NB4 (cell line): ENCODE results near the gene NOL9.

Experiments used
- DNase-seq: peaks from one replicate; pipeline ENCODE4 v3.0.0; 2010; ENCODE audit warnings: low read depth
- H3K4me3 ChIP-seq: one replicate; pipeline ENCODE4 v1.5.1; 2011; ENCODE audit warnings: mild to moderate bottlenecking, low read depth, low read length, moderate library complexity
- MYC ChIP-seq: IDR thresholded peaks from 2 replicates; pipeline ENCODE4 v1.6.1; 2011; ENCODE audit warnings: low read depth, low read length
- POLR2A ChIP-seq: IDR thresholded peaks from 2 replicates; pipeline ENCODE4 v1.6.1; 2011; ENCODE audit warnings: mild to moderate bottlenecking; ENCODE audit not compliant: insufficient read length; ENCODE audit errors: extremely low read depth
- TF ChIP-seq, protein P1 (sequence below): IDR thresholded peaks from one replicate; pipeline ENCODE4 v1.5.1; 2012; ENCODE audit warnings: low read depth, low read length
- TF ChIP-seq, protein P2 (sequence below): IDR thresholded peaks from 2 replicates; pipeline ENCODE4 v1.6.1; 2011; ENCODE audit warnings: low read depth, low read length

The NOL9 gene

DNA sequence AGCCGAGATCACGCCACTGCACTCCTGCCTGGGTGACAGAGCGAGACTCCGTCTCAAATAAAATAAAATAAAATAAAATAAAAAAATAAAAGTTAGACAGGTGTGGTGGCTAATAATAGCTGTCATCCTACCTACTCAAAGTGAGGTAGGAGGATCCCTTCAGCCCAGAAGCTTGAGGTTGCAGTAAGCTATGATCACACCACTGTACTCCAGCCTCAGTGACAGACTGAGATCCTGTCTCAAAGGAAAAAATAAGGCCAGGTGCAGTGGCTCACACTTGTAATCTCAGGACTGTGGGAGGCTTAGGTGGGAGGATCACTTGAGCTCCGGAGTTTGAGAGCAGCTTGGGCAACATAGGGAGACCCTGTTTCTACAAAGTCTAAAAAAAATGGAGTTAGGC is 18.0 kb downstream of the NOL9 start:
- TF ChIP-seq, protein P1, sequence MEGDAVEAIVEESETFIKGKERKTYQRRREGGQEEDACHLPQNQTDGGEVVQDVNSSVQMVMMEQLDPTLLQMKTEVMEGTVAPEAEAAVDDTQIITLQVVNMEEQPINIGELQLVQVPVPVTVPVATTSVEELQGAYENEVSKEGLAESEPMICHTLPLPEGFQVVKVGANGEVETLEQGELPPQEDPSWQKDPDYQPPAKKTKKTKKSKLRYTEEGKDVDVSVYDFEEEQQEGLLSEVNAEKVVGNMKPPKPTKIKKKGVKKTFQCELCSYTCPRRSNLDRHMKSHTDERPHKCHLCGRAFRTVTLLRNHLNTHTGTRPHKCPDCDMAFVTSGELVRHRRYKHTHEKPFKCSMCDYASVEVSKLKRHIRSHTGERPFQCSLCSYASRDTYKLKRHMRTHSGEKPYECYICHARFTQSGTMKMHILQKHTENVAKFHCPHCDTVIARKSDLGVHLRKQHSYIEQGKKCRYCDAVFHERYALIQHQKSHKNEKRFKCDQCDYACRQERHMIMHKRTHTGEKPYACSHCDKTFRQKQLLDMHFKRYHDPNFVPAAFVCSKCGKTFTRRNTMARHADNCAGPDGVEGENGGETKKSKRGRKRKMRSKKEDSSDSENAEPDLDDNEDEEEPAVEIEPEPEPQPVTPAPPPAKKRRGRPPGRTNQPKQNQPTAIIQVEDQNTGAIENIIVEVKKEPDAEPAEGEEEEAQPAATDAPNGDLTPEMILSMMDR: no peak
- TF ChIP-seq POLR2A: no peak
- no peak for TF ChIP-seq MYC
- TF ChIP-seq, protein P2, sequence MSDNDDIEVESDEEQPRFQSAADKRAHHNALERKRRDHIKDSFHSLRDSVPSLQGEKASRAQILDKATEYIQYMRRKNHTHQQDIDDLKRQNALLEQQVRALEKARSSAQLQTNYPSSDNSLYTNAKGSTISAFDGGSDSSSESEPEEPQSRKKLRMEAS: no peak
- no peak for DNase-seq

DNA sequence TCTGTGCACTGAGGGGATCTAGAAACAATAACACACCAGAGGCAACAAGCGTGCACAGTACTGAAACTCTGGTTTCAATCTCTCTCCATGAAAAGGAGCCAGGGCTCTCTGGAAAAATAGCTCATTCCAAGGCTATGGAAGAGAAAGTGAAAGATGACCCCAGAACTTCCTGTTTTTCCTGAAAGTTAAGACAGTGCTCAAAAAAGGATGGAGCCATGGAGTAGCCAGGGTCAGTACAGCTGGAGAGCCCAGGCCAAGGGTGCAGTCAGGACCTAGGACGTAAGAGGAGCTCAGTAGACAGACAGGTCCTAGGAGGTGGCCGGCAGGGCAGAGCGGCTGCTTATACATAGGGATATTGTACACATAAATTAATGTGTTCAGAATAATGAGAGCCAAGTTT is 19.1 kb downstream of the NOL9 start:
- TF ChIP-seq, protein P2: no peak
- TF ChIP-seq, protein P1: no peak
- no peak for TF ChIP-seq MYC
- no peak for TF ChIP-seq POLR2A
- no peak overlapping the region for H3K4me3 ChIP-seq
- DNase-seq: no peak

More for the DNA sequence above, 18.0 kb downstream of the NOL9 start:
- no peak overlapping the region for H3K4me3 ChIP-seq

DNA sequence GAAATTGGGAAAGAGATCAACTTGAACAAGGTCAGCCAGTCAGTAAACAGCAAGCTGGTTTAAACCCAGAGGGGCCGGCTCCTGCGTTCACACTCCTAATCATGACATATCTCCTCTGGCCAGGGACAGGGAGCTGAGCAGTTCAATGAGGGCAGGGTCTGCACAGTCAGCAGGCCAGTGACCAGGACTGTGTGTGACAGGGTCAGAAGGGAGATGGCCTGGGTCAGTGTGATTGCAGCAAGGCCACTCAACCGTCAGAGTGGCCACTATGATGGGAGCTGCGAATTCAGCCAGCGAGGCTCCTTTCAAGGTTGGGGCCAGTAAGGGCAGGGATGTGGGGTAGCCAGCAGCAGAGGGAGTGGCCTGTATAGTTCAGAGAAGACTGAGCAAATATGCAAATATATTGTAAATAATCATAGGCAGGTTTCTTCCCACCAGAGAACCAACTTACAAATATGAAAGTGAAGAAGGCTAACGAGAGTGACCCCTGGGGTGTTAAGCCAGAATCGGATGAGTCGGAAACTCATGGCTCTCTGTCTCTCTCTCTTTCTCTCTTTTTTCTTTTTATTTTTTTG is 20.0 kb downstream of the NOL9 start:
- no peak for DNase-seq
- TF ChIP-seq, protein P1: no peak
- TF ChIP-seq MYC: no peak
- TF ChIP-seq, protein P2: no peak
- TF ChIP-seq POLR2A: no peak
- H3K4me3 ChIP-seq: no peak overlapping the region

DNA sequence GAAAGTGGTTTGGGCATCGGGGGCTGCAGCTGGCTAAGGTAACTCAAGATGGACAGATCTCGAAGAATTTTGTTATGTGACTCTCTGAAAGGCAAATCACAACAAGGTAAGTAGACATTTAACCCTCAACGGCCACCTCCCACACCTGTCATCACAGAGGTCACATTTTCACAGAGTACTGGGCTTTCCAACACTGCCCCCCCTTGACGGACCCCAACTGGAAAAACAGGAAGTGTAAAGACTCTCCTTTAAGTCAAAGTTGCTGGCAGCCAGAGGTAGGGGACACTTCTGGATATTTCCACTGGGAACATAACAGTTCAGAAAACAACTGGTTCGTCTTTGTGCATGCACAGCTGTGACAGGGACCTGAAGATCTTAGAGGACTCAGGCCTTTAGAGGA is 22.3 kb downstream of the NOL9 start:
- H3K4me3 ChIP-seq: no peak overlapping the region
- TF ChIP-seq MYC: no peak
- TF ChIP-seq, protein P1: no peak
- TF ChIP-seq, protein P2: no peak
- TF ChIP-seq POLR2A: no peak
- DNase-seq: no peak

DNA sequence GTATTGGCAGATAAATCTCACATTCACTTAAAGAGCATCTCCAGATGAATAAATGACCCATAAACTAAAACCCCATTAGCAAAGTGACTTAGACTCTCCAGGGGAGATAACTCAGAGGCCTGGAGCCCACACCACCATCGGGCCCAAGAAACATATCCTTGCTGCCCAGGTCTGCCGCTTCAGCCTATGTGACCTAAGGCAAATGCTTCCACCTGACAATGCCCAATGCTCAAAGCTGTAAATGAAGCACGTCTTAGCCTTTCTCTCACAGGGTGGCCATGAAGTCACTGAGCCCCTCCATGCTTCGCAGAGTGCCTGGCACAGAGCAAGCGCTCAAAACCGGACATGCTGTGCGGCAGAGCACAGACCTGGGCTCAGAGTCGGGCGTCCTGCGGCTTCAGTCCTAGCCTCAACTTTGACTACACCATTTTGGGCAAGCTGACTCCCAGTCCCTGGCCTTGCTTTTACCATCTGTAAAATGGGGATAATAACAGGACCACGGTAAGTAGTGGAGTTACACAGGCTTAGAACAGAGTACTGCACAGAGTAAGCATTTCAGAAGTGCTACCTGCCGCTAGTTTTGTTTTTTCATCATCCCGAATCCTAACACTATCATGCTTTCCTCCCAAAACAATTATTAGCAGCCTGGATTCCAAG is 23.7 kb downstream of the NOL9 start:
- DNase-seq: no peak
- TF ChIP-seq MYC (no peak), POLR2A (no peak)
- TF ChIP-seq, protein P2: no peak
- TF ChIP-seq, protein P1: no peak
- H3K4me3 ChIP-seq: no peak overlapping the region
